IMR-90 (cell line): ENCODE results near the gene MAMLD1. TPM values are rescaled to one million over a fixed set of nuclear protein-coding genes. Genes with fewer than 3 reads are reported as not detected.

Source experiments
- ATAC-seq: fragments of 200-7000 bp; cut with Tn5 transposase; 2 replicates; pipeline ENCODE4 v1.9.1; 2020; ENCODE audit warnings: low read depth, mild to moderate bottlenecking, moderate library complexity
- BruUV-seq: library from RNA; stranded (reverse); fragments of 400-500 nt; replicated peaks from 2 replicates; lab custom pipeline; 2021; lab: Mats Ljungman, UMichigan
- CTCF ChIA-PET: fragments of 300-600 bp; formaldehyde crosslinking; extraction: SDS; loops from one replicate; lab custom pipeline; 2021; ENCODE audit warnings: antibody characterized with exemption; lab: Yijun Ruan, JAX
- POLR2A ChIA-PET: fragments of 300-600 bp; sonication (Branson Sonifier 250); formaldehyde crosslinking; loops from one replicate; lab custom pipeline; 2022; ENCODE audit warnings: antibody characterized with exemption; ENCODE audit not compliant: unreplicated experiment; lab: Charles Lee
- DNase-seq: peaks from one replicate; pipeline ENCODE4 v3.0.0; 2013
- H2AFZ ChIP-seq: replicated peaks from 2 replicates; pipeline ENCODE3; 2013; ENCODE audit warnings: low read length, mild to moderate bottlenecking; ENCODE audit not compliant: poor library complexity
- H2AK5ac ChIP-seq: 2 replicates; pipeline ENCODE4 v1.6.1; 2013; ENCODE audit warnings: low read depth, low read length, inconsistent platforms
- H2AK9ac ChIP-seq: replicated peaks from 2 replicates; pipeline ENCODE3; 2013; ENCODE audit warnings: mild to moderate bottlenecking, low read depth, low read length, moderate library complexity; ENCODE audit not compliant: poor library complexity
- H2BK120ac ChIP-seq: 2 replicates; pipeline ENCODE4 v1.6.1; 2013; ENCODE audit warnings: low read depth, low read length, inconsistent platforms
- H2BK15ac ChIP-seq: 3 replicates; pipeline ENCODE4 v1.6.1; 2013; ENCODE audit warnings: low read depth, low read length, inconsistent platforms
- H2BK20ac ChIP-seq: 2 replicates; pipeline ENCODE4 v1.6.1; 2013; ENCODE audit warnings: low read depth, mild to moderate bottlenecking, inconsistent platforms, low read length, moderate library complexity
- H2BK5ac ChIP-seq: 2 replicates; pipeline ENCODE4 v1.6.1; 2013; ENCODE audit warnings: mild to moderate bottlenecking, low read depth, low read length, inconsistent platforms; ENCODE audit not compliant: poor library complexity, severe bottlenecking
- H3K14ac ChIP-seq: replicated peaks from 2 replicates; pipeline ENCODE4 v1.6.1; 2013; ENCODE audit warnings: low read depth, low read length, inconsistent platforms
- H3K18ac ChIP-seq: 2 replicates; pipeline ENCODE4 v1.6.1; 2013; ENCODE audit warnings: low read depth, low read length, control low read depth
- H3K23ac ChIP-seq: 2 replicates; pipeline ENCODE4 v1.6.1; 2013; ENCODE audit warnings: low read depth, low read length, inconsistent platforms
- H3K27ac ChIP-seq: 2 replicates; pipeline ENCODE4 v1.5.1; 2013; ENCODE audit warnings: mild to moderate bottlenecking, control low read depth, low read length; ENCODE audit not compliant: insufficient read depth
- H3K27me3 ChIP-seq: 2 replicates; pipeline ENCODE4 v1.6.1; 2013; ENCODE audit warnings: low read length; ENCODE audit not compliant: control insufficient read depth, insufficient read depth
- H3K36me3 ChIP-seq: 2 replicates; pipeline ENCODE4 v1.6.1; 2013; ENCODE audit warnings: low read length, mixed read lengths; ENCODE audit not compliant: control insufficient read depth, insufficient read depth
- H3K4ac ChIP-seq: 2 replicates; pipeline ENCODE4 v1.6.1; 2013; ENCODE audit warnings: low read depth, low read length, inconsistent platforms
- H3K4me1 ChIP-seq: 2 replicates; pipeline ENCODE4 v1.6.1; 2013; ENCODE audit warnings: low read length, mixed read lengths; ENCODE audit not compliant: control insufficient read depth, insufficient read depth
- H3K4me2 ChIP-seq: 2 replicates; pipeline ENCODE4 v1.6.1; 2013; ENCODE audit warnings: low read depth, mild to moderate bottlenecking, control low read depth, low read length, moderate library complexity
- H3K4me3 ChIP-seq: 2 replicates; pipeline ENCODE4 v1.5.1; 2013; ENCODE audit warnings: low read depth, mild to moderate bottlenecking, control low read depth, low read length, moderate library complexity; ENCODE audit not compliant: insufficient read depth
- H3K56ac ChIP-seq: 2 replicates; pipeline ENCODE4 v1.6.1; 2013; ENCODE audit warnings: low read length, inconsistent platforms; ENCODE audit not compliant: insufficient read depth; ENCODE audit errors: extremely low read depth
- H3K79me1 ChIP-seq, 2 experiments: 2 replicates each; pipeline ENCODE4 v1.6.1; 2013; ENCODE audit warnings: low read length in 2 of 2, inconsistent platforms in 1 of 2, low read depth in 1 of 2
- H3K9ac ChIP-seq: 2 replicates; pipeline ENCODE4 v1.6.1; 2013; ENCODE audit warnings: low read depth, low read length, control low read depth
- H3K9me1 ChIP-seq: 2 replicates; pipeline ENCODE4 v1.6.1; 2013; ENCODE audit warnings: low read length, inconsistent platforms; ENCODE audit not compliant: insufficient read depth
- H3K9me3 ChIP-seq: 2 replicates; pipeline ENCODE4 v1.6.1; 2013; ENCODE audit warnings: low read length; ENCODE audit not compliant: control insufficient read depth, insufficient read depth
- H4K20me1 ChIP-seq: 2 replicates; pipeline ENCODE4 v1.6.1; 2013; ENCODE audit warnings: low read length, inconsistent platforms; ENCODE audit not compliant: insufficient read depth
- H4K5ac ChIP-seq: 2 replicates; pipeline ENCODE4 v1.6.1; 2013; ENCODE audit warnings: mild to moderate bottlenecking, low read depth, low read length, control low read depth
- H4K8ac ChIP-seq, 2 experiments: 2 replicates each; pipeline ENCODE4 v1.6.1; 2013; ENCODE audit warnings: low read depth in 2 of 2, low read length in 2 of 2, control low read depth in 1 of 2, inconsistent platforms in 1 of 2
- H4K91ac ChIP-seq: 2 replicates; pipeline ENCODE4 v1.6.1; 2013; ENCODE audit warnings: low read depth, low read length, inconsistent platforms; ENCODE audit not compliant: insufficient read depth
- BHLHE40 ChIP-seq: fragments of 150-350 bp; IDR thresholded peaks from 2 replicates; pipeline ENCODE4 v1.6.1; 2016; ENCODE audit warnings: mild to moderate bottlenecking, low read depth, low read length
- CEBPB ChIP-seq: IDR thresholded peaks from 2 replicates; pipeline ENCODE4 v1.6.1; 2012; ENCODE audit warnings: low read depth, low read length, improper control_type of control experiment
- CHD1 ChIP-seq: IDR thresholded peaks from 2 replicates; pipeline ENCODE4 v1.6.1; 2012; ENCODE audit warnings: low read depth, low read length, improper control_type of control experiment
- FOS ChIP-seq: fragments of 150-350 bp; IDR thresholded peaks from 2 replicates; pipeline ENCODE4 v1.6.1; 2016; ENCODE audit warnings: low read depth, low read length
- MAFK ChIP-seq: IDR thresholded peaks from 2 replicates; pipeline ENCODE4 v1.6.1; 2012; ENCODE audit warnings: low read depth, low read length, improper control_type of control experiment
- MAZ ChIP-seq: IDR thresholded peaks from 2 replicates; pipeline ENCODE4 v1.6.1; 2012; ENCODE audit warnings: low read depth, mild to moderate bottlenecking, low read length, improper control_type of control experiment, moderate library complexity, borderline replicate concordance
- MXI1 ChIP-seq: IDR thresholded peaks from 2 replicates; pipeline ENCODE4 v1.6.1; 2012; ENCODE audit warnings: low read depth, mild to moderate bottlenecking, low read length, moderate library complexity, borderline replicate concordance
- NFE2L2 ChIP-seq: fragments of 150-350 bp; IDR thresholded peaks from 2 replicates; pipeline ENCODE4 v1.6.1; 2016; ENCODE audit warnings: low read depth, mild to moderate bottlenecking, low read length
- POLR2A ChIP-seq: IDR thresholded peaks from 2 replicates; pipeline ENCODE4 v1.6.1; 2012; ENCODE audit warnings: mild to moderate bottlenecking, low read depth, low read length
- RAD21 ChIP-seq: IDR thresholded peaks from 2 replicates; pipeline ENCODE4 v1.6.1; 2012; ENCODE audit warnings: low read length, improper control_type of control experiment
- RCOR1 ChIP-seq: IDR thresholded peaks from 2 replicates; pipeline ENCODE4 v1.6.1; 2012; ENCODE audit warnings: mild to moderate bottlenecking, low read length, improper control_type of control experiment; ENCODE audit not compliant: insufficient replicate concordance
- RFX5 ChIP-seq: IDR thresholded peaks from 2 replicates; pipeline ENCODE4 v1.8.0; 2012; ENCODE audit warnings: low read depth, mild to moderate bottlenecking, low read length, moderate library complexity
- SMC3 ChIP-seq: fragments of 150-350 bp; IDR thresholded peaks from 2 replicates; pipeline ENCODE4 v1.6.1; 2016; ENCODE audit warnings: low read depth, mild to moderate bottlenecking, antibody characterized with exemption, low read length, moderate library complexity
- WGBS, 2 experiments: methylation state at CpG; one replicate each; pipeline versions ENCODE4 v1.1.5 to v1.1.7; 2013; ENCODE audit warnings: missing lambda C conversion rate in 2 of 2; ENCODE audit not compliant: insufficient read length in 1 of 2; ENCODE audit errors: extremely low coverage in 2 of 2; 5-methylcytosine and 5-hydroxymethylcytosine counted together
- dilution Hi-C: fragments of 300-500 bp; cut with HindIII; formaldehyde crosslinking; loops from one replicate; pipeline ENCODE4 v1.14.3; 2018; ENCODE audit warnings: low sequenced_read_pairs; ENCODE audit not compliant: unreplicated experiment
- in situ Hi-C: fragments of 300-500 bp; cut with MboI; formaldehyde crosslinking; loops from 3 replicates; pipeline ENCODE4 v1.14.3; 2019; ENCODE audit warnings: low sequenced_read_pairs, inconsistent platforms, mixed read lengths
- intact Hi-C: fragments of 100-400 bp; cut with micrococcal nuclease; formaldehyde crosslinking; loops from 2 replicates; pipeline ENCODE4 v1.10.0; 2022
- polyA plus RNA-seq, 3 experiments: library from polyadenylated mRNA; depleted of rRNA; stranded (reverse); fragments of >200 nt; gene quantifications; 2 replicates each; pipeline ENCODE4 v1.2.3, GENCODE V29; 2012; ENCODE audit warnings: low replicate concordance in 1 of 3
- total RNA-seq: library from RNA; depleted of rRNA; stranded (reverse); fragments of >200 nt; gene quantifications from 2 replicates; pipeline ENCODE4 v1.2.3, GENCODE V29; 2012
- TF ChIP-seq, protein P1 (sequence below): fragments of 150-350 bp; IDR thresholded peaks from 2 replicates; pipeline ENCODE4 v1.6.1; 2016; ENCODE audit warnings: low read depth, mild to moderate bottlenecking, low read length, moderate library complexity, borderline replicate concordance
- TF ChIP-seq, protein P2 (sequence below): fragments of 150-350 bp; IDR thresholded peaks from 2 replicates; pipeline ENCODE4 v1.6.1; 2017; ENCODE audit warnings: mild to moderate bottlenecking, antibody characterized with exemption, low read length, low read depth
- TF ChIP-seq, protein P3 (sequence below): conservative IDR thresholded peaks from 2 replicates; pipeline ENCODE4 v1.5.1; 2012; ENCODE audit warnings: mild to moderate bottlenecking, low read depth, low read length, improper control_type of control experiment

MAMLD1 gene
- total and polyA plus RNA-seq, 2 of the 4 experiments (the other 2 are of a cell fraction) = 1.4 to 11.0 TPM

DNA sequence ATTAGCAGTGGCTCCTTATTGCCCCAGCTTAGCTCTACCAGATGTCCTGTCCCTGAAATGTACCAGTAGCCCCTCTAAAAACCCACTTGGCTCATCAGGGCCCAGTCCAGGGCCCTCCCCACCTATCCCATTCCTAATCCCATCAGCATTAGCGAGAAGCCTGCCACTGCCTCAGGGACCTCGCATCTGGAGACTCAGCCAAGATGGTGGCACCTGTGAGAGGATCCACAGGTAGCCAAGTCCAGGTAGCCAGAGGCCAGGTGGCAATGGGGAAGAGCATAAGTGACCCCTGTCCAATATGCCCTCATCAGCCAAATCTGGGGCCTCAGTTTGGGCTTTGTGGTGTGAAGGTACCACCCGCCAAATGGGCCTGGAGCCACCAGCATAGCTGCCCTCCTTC, 97.7 kb downstream of the MAMLD1 start:
- BruUV-seq = no TSS peak
- Histone ChIP-seq H3K9ac (no peak overlapping the region), H3K27ac (no peak overlapping the region), H2AK5ac (no peak overlapping the region), H3K36me3 (no peaks in the 10 kb centered on the region; the same call in 1 of the 2 replicates), H4K20me1 (no peaks in the 10 kb centered on the region), H3K9me1 (no peaks in the 10 kb centered on the region; the same call in 1 of the 2 replicates), H3K18ac (no peak overlapping the region), H2BK120ac (no peak overlapping the region), H3K4me3 (no peak overlapping the region), H3K23ac (no peak overlapping the region), H3K4ac (no peak overlapping the region), H2AK9ac (peak overlapping the region; percentile 74), H2BK5ac (no peak overlapping the region), H3K4me2 (no peak overlapping the region), H4K5ac (no peak overlapping the region), H3K79me1 (peaks cover 0 to 6% of the 10 kb centered on the region in 2 experiments; a peak in 2 of 4 replicates), H3K9me3 (no peaks in the 10 kb centered on the region), H2AFZ (no peak overlapping the region), H2BK15ac (no peak overlapping the region), H4K91ac (no peak overlapping the region), H3K56ac (no peak overlapping the region), H2BK20ac (no peak overlapping the region), H4K8ac (no peak overlapping the region), H3K27me3 (no peaks in the 10 kb centered on the region), H3K4me1 (no peaks in the 10 kb centered on the region), H3K14ac (no peak overlapping the region)
- CTCF ChIA-PET = no interaction called here
- no CpG with 5 or more reads among the region's 3 CpGs for WGBS, 2 experiments
- DNase-seq = no peak
- in situ Hi-C loops (no loop called here), dilution Hi-C loops (no loop called here), intact Hi-C loops (no loop called here)
- no peak for ATAC-seq
- TF ChIP-seq MXI1 = no peak
- TF ChIP-seq, protein P1, sequence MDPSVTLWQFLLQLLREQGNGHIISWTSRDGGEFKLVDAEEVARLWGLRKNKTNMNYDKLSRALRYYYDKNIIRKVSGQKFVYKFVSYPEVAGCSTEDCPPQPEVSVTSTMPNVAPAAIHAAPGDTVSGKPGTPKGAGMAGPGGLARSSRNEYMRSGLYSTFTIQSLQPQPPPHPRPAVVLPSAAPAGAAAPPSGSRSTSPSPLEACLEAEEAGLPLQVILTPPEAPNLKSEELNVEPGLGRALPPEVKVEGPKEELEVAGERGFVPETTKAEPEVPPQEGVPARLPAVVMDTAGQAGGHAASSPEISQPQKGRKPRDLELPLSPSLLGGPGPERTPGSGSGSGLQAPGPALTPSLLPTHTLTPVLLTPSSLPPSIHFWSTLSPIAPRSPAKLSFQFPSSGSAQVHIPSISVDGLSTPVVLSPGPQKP = no peak
- no peak for TF ChIP-seq RFX5
- TF ChIP-seq, protein P2, sequence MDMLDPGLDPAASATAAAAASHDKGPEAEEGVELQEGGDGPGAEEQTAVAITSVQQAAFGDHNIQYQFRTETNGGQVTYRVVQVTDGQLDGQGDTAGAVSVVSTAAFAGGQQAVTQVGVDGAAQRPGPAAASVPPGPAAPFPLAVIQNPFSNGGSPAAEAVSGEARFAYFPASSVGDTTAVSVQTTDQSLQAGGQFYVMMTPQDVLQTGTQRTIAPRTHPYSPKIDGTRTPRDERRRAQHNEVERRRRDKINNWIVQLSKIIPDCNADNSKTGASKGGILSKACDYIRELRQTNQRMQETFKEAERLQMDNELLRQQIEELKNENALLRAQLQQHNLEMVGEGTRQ = no peak
- no peak for TF ChIP-seq FOS
- TF ChIP-seq, protein P3, sequence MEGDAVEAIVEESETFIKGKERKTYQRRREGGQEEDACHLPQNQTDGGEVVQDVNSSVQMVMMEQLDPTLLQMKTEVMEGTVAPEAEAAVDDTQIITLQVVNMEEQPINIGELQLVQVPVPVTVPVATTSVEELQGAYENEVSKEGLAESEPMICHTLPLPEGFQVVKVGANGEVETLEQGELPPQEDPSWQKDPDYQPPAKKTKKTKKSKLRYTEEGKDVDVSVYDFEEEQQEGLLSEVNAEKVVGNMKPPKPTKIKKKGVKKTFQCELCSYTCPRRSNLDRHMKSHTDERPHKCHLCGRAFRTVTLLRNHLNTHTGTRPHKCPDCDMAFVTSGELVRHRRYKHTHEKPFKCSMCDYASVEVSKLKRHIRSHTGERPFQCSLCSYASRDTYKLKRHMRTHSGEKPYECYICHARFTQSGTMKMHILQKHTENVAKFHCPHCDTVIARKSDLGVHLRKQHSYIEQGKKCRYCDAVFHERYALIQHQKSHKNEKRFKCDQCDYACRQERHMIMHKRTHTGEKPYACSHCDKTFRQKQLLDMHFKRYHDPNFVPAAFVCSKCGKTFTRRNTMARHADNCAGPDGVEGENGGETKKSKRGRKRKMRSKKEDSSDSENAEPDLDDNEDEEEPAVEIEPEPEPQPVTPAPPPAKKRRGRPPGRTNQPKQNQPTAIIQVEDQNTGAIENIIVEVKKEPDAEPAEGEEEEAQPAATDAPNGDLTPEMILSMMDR = no peak
- no peak for TF ChIP-seq NFE2L2
- TF ChIP-seq MAZ = no peak
- no peak for TF ChIP-seq POLR2A
- TF ChIP-seq RAD21 = no peak
- TF ChIP-seq BHLHE40 = no peak
- no peak for TF ChIP-seq MAFK
- no peak for TF ChIP-seq CHD1
- no peak for TF ChIP-seq CEBPB
- no peak for TF ChIP-seq SMC3
- no peak for TF ChIP-seq RCOR1
- POLR2A ChIA-PET = no interaction called here
